Measurements from ENCODE around the gene C6orf89.
"Not testable (repeated sequence)": the region's sequence is repeated elsewhere in the genome, so short reads cannot be mapped to it uniquely, and the experiment has no call there.

The C6orf89 gene

DNA sequence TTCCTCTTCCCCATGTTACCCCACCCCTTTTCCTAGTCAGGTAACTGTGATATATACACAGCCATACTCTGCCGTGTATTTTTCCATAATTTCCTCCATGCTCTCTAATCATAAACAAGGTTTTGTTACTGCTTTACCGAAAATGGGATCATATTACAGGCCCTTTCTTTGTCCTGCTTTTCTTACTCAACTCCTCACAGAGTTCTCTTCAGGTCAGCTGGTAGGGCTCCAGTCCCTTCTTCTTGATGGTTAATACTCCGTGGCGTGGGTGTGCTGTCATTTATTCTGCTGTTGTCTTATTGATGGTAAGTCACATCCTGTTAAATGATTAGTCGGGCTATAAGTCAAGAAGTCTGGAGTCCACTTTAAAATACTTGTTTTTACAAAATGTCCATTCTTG is 43.9 kb downstream of the C6orf89 start:
- FAIRE-seq (no peak), DNase-seq (ENCODE audit: insufficient read length, low spot score) (no peak)
- no peak for TF ChIP-seq POLR2A (IDR thresholded peaks at IDR 0.05; ENCODE audit: low read depth, low read length)

DNA sequence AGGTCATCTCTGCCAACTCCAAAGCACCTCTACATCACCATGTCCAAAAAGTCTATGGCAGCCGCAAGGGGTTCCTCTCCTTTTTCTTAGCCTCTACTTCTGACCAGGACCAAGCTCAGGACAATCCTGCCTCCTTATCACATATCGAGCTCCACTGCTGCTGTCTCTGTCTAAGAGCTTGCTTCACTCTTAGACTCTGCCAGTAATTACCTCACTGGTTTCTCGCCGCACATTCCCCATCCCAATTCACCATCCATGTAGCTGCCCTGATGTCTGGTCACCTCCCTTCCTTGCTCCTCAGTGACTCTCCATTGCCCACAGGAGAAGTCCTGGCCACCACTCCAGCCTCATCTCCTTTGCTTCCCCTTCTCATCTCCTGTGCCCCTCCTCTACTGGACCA is 44.7 kb downstream of the C6orf89 start:
- DNase-seq (ENCODE audit: insufficient read length, low spot score) (no peak), FAIRE-seq (no peak)
- no peak for TF ChIP-seq POLR2A (IDR thresholded peaks at IDR 0.05; ENCODE audit: low read depth, low read length)

DNA sequence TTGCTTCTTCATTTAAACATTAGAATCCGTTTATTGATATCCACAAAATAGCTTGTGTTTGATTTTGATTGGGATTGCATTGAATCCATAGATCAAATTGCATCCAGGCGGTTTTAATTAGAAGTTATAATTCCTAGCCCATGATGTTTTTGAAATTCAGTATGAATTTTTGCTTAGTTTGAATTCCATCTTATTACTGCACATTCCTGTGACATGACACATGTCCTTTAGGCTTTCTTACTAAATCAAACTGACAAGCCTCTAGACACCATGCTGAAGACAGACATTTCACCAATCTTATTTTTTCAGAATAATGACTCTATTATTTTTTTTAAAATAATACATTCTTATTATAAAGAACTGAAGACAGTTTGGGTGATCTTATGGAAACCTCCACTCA is 47.4 kb downstream of the C6orf89 start:
- FAIRE-seq (no peak), DNase-seq (ENCODE audit: insufficient read length, low spot score) (no peak)
- TF ChIP-seq POLR2A (IDR thresholded peaks at IDR 0.05; ENCODE audit: low read depth, low read length), result no peak

DNA sequence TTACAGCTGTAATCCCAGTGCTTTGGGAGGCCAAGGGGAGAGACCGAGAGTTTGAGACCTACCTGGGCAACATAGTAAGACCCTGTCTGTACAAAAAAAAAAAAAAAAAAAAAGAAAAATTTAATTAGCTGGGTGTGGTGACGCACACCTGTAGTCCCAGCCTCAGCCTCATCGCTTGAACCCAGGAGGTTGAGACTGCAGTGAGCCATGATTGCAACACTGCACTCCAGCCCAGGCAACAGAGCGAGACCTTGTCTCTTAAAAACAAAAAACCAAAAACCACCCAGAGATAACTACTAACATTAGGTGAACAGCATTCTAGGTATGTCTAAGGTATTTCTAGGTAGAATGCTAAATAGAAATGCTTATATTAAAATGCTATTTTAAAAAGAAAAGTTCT is 47.8 kb downstream of the C6orf89 start:
- DNase-seq (ENCODE audit: insufficient read length, low spot score) (no peak), FAIRE-seq (no peak)
- no peak for TF ChIP-seq POLR2A (IDR thresholded peaks at IDR 0.05; ENCODE audit: low read depth, low read length)

DNA sequence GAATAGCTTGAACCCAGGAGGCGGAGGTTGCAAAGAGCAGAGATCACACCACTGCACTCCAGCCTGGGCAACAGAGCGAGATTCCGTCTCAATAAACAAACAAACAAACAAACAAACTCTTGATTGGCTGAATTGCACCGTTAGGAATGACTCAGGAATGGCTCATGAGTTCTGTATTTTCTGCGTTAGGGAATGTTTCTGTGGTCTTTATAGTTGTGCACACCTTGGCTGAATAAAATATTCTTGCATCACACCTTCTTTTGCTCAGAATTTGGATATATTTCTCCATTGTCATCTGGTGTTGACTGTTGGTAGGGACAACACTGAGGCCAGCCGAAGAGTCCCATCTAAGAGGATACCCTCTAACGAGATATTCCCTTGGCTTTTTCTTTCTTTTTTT is 49.1 kb downstream of the C6orf89 start:
- DNase-seq (ENCODE audit: insufficient read length, low spot score) (no peak), FAIRE-seq (no peak)
- no peak for TF ChIP-seq POLR2A (IDR thresholded peaks at IDR 0.05; ENCODE audit: low read depth, low read length)

DNA sequence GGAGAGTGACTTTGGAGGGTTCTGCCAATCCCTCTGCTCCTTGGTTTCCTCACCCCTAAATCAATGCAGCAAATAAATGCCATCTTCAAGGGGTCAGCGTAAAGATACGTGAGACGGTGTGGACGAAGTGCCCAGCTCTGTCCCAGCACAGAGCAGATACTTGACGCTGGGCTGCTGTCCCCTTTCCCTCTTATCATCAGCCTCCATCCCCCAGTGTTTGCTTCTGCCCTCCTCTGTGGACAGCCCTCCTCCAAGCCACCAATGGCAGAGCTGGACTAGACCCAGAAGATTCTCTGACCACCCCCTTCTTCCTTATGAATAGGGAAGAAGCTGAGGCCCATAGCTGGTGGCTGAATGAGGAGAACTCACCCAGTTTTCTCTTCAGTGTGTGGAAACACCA is 51.1 kb downstream of the C6orf89 start:
- FAIRE-seq, result no peak
- no peak for TF ChIP-seq POLR2A (IDR thresholded peaks at IDR 0.05; ENCODE audit: low read depth, low read length)
- DNase-seq (ENCODE audit: insufficient read length, low spot score), result no peak

DNA sequence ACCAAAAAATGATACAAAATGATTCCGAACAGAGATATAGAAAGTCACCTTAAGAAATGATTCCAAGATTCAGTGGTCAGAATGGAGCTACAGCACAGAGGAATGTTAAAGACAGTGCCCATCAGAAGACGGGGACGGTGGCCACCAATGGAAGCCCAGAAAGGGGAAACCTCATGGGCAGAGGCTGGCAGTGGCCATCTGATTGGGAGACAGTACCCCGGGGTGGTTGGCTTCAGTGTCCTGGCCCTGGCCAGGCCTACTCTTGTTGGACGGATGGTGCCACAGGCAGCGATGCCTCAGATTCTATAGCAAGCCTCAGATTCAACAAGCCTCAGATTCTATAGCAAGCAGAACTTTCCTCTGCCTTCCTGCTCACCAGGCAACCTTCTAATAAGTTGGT is 52.1 kb downstream of the C6orf89 start:
- DNase-seq (ENCODE audit: insufficient read length, low spot score), result no peak
- FAIRE-seq, result no peak
- no peak for TF ChIP-seq POLR2A (IDR thresholded peaks at IDR 0.05; ENCODE audit: low read depth, low read length)

DNA sequence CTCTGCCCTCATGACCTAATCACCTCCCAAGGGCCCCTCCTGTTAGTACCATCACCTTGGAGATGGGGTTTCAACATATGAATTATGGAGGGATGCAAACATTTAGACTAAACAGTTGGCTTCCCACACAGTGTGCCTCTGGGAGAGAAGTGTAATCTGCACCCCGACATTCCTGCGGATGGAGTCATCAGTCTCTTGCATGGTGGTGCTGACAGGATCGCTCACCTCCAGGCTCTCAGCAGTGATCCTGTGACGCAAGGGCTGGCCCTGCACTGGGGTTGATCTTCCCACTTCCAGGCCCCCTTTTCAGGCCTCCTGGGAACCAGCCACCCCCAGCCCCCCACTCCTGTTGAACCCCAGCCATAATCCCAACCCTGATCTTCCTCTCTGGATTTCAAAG is 52.8 kb downstream of the C6orf89 start:
- FAIRE-seq (peak; percentile 86), DNase-seq (ENCODE audit: insufficient read length, low spot score) (peak; percentile 98)
- no peak for TF ChIP-seq POLR2A (IDR thresholded peaks at IDR 0.05; ENCODE audit: low read depth, low read length)

DNA sequence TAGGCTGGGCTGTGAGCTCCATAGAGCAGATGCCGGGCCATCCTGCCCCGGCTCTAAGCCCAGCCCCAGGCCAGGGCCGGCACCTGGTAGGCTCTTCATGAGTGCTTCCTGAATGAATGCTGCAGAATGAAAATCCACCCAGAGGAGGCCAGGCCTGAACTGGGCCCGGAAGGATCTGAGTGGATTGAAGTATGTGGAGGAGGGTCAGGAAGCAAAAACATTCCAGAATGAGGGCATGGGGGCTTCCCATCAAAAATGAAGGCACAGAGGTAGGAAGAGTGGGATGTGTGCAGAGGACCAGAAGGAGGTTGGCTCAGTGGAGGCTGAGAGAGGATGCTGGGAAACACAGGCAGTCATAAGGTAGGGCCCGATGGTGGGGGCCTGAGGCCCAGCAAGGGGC is 53.3 kb downstream of the C6orf89 start:
- not testable (repeated sequence) for FAIRE-seq; DNase-seq (ENCODE audit: insufficient read length, low spot score)

DNA sequence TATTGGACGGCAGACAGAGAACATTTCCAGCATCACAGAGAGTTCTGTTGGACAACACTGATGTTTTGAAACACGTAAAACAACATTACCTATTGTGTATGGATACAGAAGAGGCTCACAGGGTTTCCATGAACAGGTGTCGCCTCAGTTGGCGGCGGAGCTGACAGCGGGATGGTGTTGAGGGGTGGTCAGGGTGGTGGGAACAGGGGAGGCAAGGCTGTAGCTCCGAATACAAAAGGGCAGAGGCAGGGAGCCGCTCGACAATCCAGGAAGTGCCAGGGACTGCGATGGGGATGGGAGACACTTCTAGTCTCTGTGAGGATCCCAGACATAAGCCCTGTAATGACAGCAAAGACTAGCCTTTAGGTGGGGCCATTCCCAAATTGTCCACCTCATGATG is 54.3 kb downstream of the C6orf89 start:
- no peak for DNase-seq (ENCODE audit: insufficient read length, low spot score)
- no peak for FAIRE-seq

DNA sequence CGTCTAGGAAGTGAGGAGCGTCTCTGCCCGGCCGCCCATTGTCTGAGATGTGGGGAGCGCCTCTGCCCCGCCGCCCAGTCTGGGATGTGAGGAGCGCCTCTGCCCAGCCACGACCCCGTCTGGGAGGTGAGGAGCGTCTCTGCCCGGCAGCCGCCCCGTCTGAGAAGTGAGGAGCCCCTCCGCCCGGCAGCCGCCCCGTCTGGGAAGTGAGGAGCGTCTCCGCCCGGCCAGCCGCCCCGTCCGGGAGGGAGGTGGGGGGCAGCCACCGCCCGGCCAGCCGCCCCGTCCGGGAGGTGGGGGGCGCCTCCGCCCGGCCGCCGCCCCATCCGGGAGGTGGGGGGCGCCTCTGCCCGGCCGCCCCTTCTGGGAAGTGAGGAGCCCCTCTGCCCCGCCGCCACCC is 55.8 kb downstream of the C6orf89 start:
- DNase-seq (ENCODE audit: insufficient read length, low spot score); FAIRE-seq: not testable (repeated sequence)

More for the DNA sequence above, 54.3 kb downstream of the C6orf89 start:
- TF ChIP-seq POLR2A (IDR thresholded peaks at IDR 0.05; ENCODE audit: low read depth, low read length), result no peak

DNA sequence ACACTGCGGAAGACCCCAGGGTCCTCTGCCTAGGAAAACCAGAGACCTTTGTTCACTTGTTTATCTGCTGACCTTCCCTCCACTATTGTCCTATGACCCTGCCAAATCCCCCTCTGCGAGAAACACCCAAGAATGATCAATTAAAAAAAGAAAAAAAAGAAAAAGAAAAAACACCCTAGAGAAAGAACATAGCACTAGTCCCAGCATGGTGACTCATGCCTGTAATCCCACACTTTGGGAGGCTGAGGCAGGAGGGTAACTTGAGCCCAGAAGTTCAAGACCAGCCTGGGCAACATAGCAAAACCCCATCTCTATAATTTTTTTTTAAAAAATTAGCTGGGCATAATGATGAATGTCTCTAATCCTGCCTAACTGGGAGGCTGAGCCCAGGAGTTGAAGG is 56.6 kb downstream of the C6orf89 start:
- not testable (repeated sequence) for FAIRE-seq; DNase-seq (ENCODE audit: insufficient read length, low spot score)

DNA sequence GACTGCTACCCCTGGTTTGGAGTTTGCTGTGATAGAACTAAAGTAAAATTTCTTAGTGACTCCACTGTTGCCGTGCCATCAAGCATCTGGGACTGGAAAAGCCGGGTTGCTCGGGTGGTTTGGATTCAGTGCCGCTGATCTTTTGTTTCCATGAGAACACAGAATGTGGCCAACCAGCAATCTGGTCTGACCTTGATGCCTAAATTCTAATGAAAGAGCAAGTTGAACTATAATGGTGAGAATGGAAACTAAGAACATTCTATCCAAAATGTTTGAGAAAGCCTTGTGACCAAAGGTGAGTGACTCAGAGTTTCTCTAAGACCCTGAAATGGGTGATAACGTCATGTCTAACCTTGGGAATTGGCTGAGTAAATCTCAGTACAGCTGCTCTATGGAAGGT is 58.9 kb downstream of the C6orf89 start:
- FAIRE-seq, result no peak
- no peak for TF ChIP-seq POLR2A (IDR thresholded peaks at IDR 0.05; ENCODE audit: low read depth, low read length)
- no peak for DNase-seq (ENCODE audit: insufficient read length, low spot score)

DNA sequence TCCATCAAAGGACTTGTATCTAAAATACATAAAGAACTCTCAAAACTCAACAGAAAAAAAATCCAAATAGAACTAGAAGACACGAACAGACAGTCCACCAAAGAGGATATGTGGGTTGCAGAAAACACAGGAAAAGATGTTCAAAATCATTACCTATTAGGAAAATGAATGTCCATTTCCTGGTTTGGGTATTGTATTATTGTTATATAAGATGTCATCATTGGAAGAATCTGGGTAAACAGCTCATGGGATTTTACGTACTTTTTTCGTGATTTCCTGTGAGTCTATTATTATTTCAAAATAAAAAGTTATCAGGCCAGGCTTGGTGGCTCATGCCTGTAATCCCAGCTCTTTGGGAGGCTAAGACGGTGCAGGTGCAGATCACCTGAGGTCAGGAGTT is 59.5 kb downstream of the C6orf89 start:
- DNase-seq (ENCODE audit: insufficient read length, low spot score) (no peak), FAIRE-seq (no peak)

DNA sequence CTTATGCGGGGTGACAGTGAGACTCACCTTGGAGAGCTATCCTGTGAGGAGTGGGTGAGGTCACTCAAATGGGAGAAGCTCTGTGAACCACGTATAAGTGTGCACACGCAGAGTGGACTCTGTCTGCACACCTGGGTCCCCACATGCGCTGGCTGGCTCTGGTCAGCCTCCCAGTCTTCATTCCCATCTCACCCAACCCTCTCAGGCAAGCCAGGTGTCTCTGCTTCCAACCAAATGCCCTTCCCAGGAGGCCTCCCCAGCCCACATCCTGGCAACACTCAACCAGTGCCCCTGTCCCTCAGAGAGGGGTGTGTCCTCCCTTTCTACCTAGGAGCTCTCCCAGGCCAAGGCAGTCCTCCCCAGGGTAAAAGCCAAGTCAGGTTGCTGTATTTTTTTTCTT is 60.8 kb downstream of the C6orf89 start:
- FAIRE-seq (no peak), DNase-seq (ENCODE audit: insufficient read length, low spot score) (no peak)
- no peak for TF ChIP-seq POLR2A (IDR thresholded peaks at IDR 0.05; ENCODE audit: low read depth, low read length)

More for the DNA sequence above, 59.5 kb downstream of the C6orf89 start:
- TF ChIP-seq POLR2A (IDR thresholded peaks at IDR 0.05; ENCODE audit: low read depth, low read length), result no peak

DNA sequence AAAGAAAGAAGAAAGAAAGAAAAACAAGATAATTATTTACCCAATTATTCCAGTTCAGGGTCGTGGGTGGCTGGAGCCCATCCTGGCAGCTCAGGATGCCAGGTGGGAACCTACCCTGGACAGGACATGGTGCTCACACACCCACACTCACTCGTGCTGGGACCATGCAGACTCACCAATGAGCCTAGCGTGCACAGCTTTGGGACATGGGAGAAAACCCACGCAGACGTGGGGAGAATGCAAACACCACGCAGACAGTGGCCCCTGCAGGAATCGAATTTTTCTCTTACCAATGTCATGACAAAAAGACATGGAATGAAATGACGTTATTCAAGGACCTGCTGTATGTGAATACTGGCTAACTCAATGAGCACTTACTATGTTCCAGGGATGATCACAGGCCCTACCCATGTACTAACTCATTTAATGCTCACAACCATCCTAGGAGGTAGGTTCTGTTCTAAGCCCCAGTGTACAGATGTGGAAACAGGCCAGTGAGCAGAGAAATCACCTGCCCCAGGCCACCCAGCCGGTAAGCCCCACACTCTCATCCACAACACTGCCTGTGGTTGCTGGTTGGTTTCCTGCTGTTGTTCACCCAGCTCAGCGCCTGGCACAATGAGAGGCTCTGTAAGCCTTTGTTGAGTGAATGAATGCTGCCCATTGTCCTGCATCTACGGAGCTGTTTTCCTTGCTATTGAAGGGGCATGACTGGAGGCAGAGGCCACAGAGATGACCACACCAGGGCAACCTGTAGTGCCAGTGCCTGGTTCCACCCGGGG is 62.0 kb downstream of the C6orf89 start:
- no peak for TF ChIP-seq POLR2A (IDR thresholded peaks at IDR 0.05; ENCODE audit: low read depth, low read length)
- FAIRE-seq, result peak; percentile 20
- no peak for DNase-seq (ENCODE audit: insufficient read length, low spot score)

DNA sequence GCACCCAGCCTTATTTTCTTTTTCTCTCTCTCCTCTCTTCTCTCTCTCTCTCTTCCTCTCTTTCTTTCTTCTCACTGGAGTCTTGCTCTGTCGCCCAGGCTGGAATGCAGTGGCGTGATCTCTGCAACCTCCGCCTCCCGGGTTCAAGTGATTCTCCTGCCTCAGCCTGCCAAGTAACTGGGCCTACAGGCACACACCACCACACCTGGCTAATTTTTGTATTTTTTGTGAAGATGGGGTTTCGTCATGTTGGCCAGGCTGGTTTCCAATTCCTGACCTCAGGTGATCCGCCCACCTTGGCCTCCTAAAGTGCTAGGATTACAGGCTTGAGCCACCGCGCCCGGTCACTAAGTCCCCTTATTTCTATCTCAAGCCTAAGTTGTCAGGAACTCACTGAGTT is 63.3 kb downstream of the C6orf89 start:
- FAIRE-seq; DNase-seq (ENCODE audit: insufficient read length, low spot score): not testable (repeated sequence)

Data from H54 (cell line).